ENCODE results near the gene GALNT2. TPM values are rescaled to one million over a fixed set of nuclear protein-coding genes. Genes with fewer than 3 reads are reported as not detected.

Gene GALNT2
- total and polyA plus RNA-seq, 10 of the 15 experiments (the other 5 are each of a cell fraction or from before 2014, with no cell fraction given): 0.52 to 27.7 (median 16.3) TPM

GRCh38 chr1:230303822-230304221 lies 236.8 kb downstream of the GALNT2 start:
- FAIRE-seq (no peak), DNase-seq (ENCODE audit: low read depth, low spot score) (no peak), ATAC-seq (no peak; the same call in 2 of the 3 replicates)
- ChIA-PET POLR2A (no interaction called here), SMC1A (ENCODE audit: uncharacterized antibody, unreplicated experiment) (interaction anchor here (2.2 kb wide), 1 partner anchor 643 kb away, joined by 16 read pairs; no protein-coding TSS in a partner anchor), CTCF (interaction anchor here (1.4 to 5.3 kb wide), 6 partner anchors 11 to 643 kb away, joined by 3 to 37 read pairs (median 4); no protein-coding TSS in a partner anchor), RAD21 (ENCODE audit: unreplicated experiment) (interaction anchor here (3.4 kb wide), 1 partner anchor 642 kb away, joined by 17 read pairs; no protein-coding TSS in a partner anchor)
- H2AFZ ChIP-seq (ENCODE audit: control insufficient read depth, low read depth, low read length): no peak overlapping the region
- H3K36me3 ChIP-seq (ENCODE audit: control insufficient read depth in 2 of 2, insufficient read depth in 2 of 2, low read length in 1 of 2): no peaks in the 10 kb centered on the region
- H3K9me3 ChIP-seq (replicated peaks; ENCODE audit: control insufficient read depth, insufficient read depth, low read length): no peaks in the 10 kb centered on the region; the same call in 2 of the 3 replicates
- H3K27ac ChIP-seq (ENCODE audit: control insufficient read depth, insufficient read depth): no peak overlapping the region
- no peak overlapping the region for H3K4me3 ChIP-seq
- intact Hi-C loops (cut with micrococcal nuclease; ENCODE audit: unreplicated experiment) (no loop called here), in situ Hi-C loops (cut with MboI) (no loop called here)
- no peak overlapping the region for H3K4me2 ChIP-seq (ENCODE audit: control insufficient read depth, insufficient read depth)
- TF ChIP-seq NFXL1 (IDR thresholded peaks at IDR 0.05; ENCODE audit: borderline replicate concordance) (no peak), GABPA (IDR thresholded peaks at IDR 0.05; ENCODE audit: low read depth) (no peak), NBN (IDR thresholded peaks at IDR 0.05) (no peak), JUNB (IDR thresholded peaks at IDR 0.05) (no peak), ZBTB33 (IDR thresholded peaks at IDR 0.05) (no peak), YY1 (IDR thresholded peaks at IDR 0.05; ENCODE audit: low read depth, low read length) (no peak)
- no peaks in the 10 kb centered on the region for H4K20me1 ChIP-seq (ENCODE audit: control insufficient read depth, insufficient read depth)
- H3K4me1 ChIP-seq (ENCODE audit: control insufficient read depth, insufficient read depth, low read length): no peaks in the 10 kb centered on the region; the same call in 1 of the 2 replicates
- WGBS (ENCODE audit: insufficient coverage, insufficient replicate concordance, low lambda C conversion rate, missing lambda C conversion rate): 42% methylated on average over 6 of the region's 6 CpGs
- H3K9ac ChIP-seq (ENCODE audit: control insufficient read depth, insufficient read depth, low read length): no peak overlapping the region
- BruUV-seq (replicated peaks): no TSS peak
- H3K79me2 ChIP-seq (ENCODE audit: control insufficient read depth, insufficient read depth, low read length): no peaks in the 10 kb centered on the region
- no peaks in the 10 kb centered on the region for H3K27me3 ChIP-seq (replicated peaks in 1 of 2; ENCODE audit: control insufficient read depth in 2 of 2, insufficient read depth in 2 of 2, low read length in 1 of 2)
